Uterus (tissue), 2 donors: Measurements from ENCODE around the gene ARSA.

ENCODE experiments used
- POLR2A ChIP-seq, 2 donors: fragments of 450-650 bp; IDR thresholded peaks; one replicate each; pipeline ENCODE4 v1.6.1; 2016; ENCODE audit warnings: antibody characterized with exemption in 2 of 2, mild to moderate bottlenecking in 1 of 2, moderate library complexity in 1 of 2
- TF ChIP-seq, protein P1 (sequence below), 4 experiments: fragments of 200-600 bp in 2 of 4; fragments of 450-650 bp in 2 of 4; sonication (generic) in 2 of 4; IDR thresholded peaks; one replicate each; pipeline ENCODE4 v1.5.1; 2016 to 2019; ENCODE audit warnings: antibody characterized with exemption in 4 of 4, mild to moderate bottlenecking in 2 of 4, moderate library complexity in 1 of 4

DNA sequence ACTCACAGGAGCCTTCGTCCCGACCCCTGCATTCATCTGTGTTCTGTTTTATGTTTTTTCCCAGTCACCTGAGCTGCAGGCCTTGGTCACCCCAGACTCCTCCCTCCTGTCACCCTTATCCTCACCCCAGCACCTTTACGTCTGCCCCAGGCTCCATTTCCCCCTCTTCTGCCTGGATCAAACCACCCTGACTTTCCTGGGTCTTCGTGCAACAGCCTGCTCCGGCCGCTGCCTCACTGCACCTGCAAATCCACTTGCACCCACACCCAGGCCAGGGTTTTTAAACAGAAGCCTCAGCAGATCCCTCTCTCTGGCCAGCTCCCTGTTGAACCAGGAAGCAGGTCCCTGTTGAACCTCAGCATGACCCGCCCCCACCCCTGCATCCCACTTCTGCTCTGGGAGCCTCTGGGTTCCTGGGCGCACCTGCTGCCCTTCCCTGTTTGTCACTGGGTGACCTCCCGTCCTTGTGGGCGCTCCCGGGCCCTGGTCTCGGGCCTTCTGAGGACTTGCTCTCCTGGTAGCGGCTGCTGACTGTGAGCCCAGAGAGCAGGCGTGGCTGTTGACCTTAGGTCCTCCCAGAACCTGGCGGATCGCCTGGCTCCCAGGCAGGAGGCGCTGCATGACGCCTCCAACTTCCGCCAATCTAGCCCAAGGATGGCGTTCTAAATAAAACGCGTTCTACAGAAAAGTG is 14.5 kb downstream of the ARSA start:
- TF ChIP-seq, protein P1, sequence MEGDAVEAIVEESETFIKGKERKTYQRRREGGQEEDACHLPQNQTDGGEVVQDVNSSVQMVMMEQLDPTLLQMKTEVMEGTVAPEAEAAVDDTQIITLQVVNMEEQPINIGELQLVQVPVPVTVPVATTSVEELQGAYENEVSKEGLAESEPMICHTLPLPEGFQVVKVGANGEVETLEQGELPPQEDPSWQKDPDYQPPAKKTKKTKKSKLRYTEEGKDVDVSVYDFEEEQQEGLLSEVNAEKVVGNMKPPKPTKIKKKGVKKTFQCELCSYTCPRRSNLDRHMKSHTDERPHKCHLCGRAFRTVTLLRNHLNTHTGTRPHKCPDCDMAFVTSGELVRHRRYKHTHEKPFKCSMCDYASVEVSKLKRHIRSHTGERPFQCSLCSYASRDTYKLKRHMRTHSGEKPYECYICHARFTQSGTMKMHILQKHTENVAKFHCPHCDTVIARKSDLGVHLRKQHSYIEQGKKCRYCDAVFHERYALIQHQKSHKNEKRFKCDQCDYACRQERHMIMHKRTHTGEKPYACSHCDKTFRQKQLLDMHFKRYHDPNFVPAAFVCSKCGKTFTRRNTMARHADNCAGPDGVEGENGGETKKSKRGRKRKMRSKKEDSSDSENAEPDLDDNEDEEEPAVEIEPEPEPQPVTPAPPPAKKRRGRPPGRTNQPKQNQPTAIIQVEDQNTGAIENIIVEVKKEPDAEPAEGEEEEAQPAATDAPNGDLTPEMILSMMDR (IDR thresholded peaks at IDR 0.05) = no peak
- TF ChIP-seq POLR2A (IDR thresholded peaks at IDR 0.05) = no peak
